DOHH2 (cell line): ENCODE results near the gene IRAG1.

Experiments
- EZH2phosphoT487 ChIP-seq: fragments of 200-600 bp; sonication (generic); IDR thresholded peaks from 2 replicates; pipeline ENCODE4 v1.6.1; 2017; ENCODE audit warnings: borderline replicate concordance, mild to moderate bottlenecking, antibody characterized with exemption, low read length, moderate library complexity, mixed read lengths
- TF ChIP-seq, protein P1 (sequence below): fragments of 200-600 bp; sonication (generic); IDR thresholded peaks from one replicate; pipeline ENCODE4 v1.5.1; 2014; ENCODE audit warnings: antibody characterized with exemption, mild to moderate bottlenecking, low read depth, low read length; ENCODE audit not compliant: poor library complexity, severe bottlenecking

DNA sequence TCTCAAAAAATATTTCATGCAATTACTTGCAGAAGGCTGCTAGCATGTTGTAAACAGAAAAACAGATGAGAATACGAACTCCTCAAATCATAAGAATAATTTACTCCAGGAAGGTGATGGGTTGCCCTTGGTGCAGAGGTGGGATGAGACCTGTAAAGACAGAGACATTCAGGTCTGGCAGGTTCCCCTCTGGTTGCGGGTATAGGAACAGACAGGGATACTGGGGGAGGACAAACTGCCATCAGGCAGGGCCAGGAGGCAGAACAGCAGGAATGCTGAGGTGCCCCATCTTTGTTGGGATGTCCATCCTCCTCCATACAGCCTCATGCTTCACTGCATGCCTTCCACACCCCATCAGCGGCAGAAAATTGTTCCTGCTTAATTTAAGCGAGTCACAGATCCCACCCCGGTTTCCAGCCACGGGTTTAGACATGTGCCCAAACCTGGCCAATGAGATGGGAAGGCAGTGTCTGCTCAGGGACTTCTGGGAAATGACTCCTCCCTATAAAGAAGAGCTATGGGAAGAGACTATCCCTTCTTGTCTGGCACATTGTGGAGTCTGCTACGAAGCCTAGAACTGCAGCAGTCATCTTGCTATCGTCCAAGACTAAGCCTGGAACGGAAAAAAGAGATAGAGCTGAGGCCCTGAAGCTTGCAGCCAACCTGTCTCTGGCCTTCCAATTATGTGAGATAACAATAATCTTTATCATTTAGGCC lies 23.1 kb upstream of the IRAG1 start:
- TF ChIP-seq, protein P1, sequence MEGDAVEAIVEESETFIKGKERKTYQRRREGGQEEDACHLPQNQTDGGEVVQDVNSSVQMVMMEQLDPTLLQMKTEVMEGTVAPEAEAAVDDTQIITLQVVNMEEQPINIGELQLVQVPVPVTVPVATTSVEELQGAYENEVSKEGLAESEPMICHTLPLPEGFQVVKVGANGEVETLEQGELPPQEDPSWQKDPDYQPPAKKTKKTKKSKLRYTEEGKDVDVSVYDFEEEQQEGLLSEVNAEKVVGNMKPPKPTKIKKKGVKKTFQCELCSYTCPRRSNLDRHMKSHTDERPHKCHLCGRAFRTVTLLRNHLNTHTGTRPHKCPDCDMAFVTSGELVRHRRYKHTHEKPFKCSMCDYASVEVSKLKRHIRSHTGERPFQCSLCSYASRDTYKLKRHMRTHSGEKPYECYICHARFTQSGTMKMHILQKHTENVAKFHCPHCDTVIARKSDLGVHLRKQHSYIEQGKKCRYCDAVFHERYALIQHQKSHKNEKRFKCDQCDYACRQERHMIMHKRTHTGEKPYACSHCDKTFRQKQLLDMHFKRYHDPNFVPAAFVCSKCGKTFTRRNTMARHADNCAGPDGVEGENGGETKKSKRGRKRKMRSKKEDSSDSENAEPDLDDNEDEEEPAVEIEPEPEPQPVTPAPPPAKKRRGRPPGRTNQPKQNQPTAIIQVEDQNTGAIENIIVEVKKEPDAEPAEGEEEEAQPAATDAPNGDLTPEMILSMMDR = no peak
- TF ChIP-seq EZH2phosphoT487 = no peak
